ENCODE data around the gene CCPG1.

The CCPG1 gene

GRCh38 chr15:55357774-55358173 lies 50.4 kb downstream of the CCPG1 start:
- Histone ChIP-seq H3K4me3 (ENCODE audit: low read length) (no peak overlapping the region), H3F3A (ENCODE audit: control insufficient read depth, insufficient read depth) (no peaks in the 10 kb centered on the region), H3K9me3 (ENCODE audit: control insufficient read depth, insufficient read depth, low read length) (no peaks in the 10 kb centered on the region), H4K20me1 (ENCODE audit: control insufficient read depth, insufficient read depth, low read depth, low read length) (no peaks in the 10 kb centered on the region), H3K27ac (ENCODE audit: low read depth, low read length) (no peak overlapping the region), H3K79me2 (ENCODE audit: control insufficient read depth, low read length) (no peaks in the 10 kb centered on the region), H3K4me1 (ENCODE audit: control insufficient read depth, low read length) (no peaks in the 10 kb centered on the region), H3K36me3 (ENCODE audit: control insufficient read depth, low read length) (no peaks in the 10 kb centered on the region), H3K9me2 (replicated peaks; ENCODE audit: control insufficient read depth, low read length) (no peaks in the 10 kb centered on the region), H3K4me2 (ENCODE audit: low read length) (no peak overlapping the region), H3K27me3 (ENCODE audit: control insufficient read depth, low read length) (no peaks in the 10 kb centered on the region)
- TF ChIP-seq CTCF (IDR thresholded peaks at IDR 0.05; ENCODE audit: low read depth, low read length, poor library complexity, severe bottlenecking): no peak
- TF ChIP-seq EZH2phosphoT487 (IDR thresholded peaks at IDR 0.05; ENCODE audit: borderline replicate concordance, low read length): no peak

DNA sequence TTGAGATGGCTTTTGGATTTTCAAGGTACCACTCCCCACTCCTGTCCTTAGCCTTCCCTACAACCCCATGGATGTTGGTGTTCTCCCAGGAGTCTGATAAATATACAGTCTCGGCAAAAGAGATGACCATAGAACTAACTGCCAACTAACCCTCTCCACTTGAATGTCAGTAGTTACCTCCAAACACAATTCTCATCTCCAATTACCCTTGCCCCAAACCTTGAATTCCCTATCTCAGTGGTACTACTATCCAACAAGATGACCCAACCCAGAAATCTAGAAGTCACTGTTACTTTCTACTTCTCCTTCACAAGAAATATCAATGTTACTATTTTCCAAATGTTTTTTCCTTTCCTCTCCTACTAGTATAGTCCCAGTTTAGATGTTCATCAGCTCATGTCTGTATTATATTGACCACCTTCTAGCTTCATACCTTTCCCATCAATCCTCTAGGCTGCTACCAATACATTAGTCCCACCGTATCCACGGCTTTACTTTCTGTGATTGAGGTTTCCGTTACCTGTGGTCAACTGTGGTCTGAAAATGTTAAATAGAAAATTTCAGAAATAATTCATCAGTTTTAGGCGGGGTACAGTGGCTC lies 51.1 kb downstream of the CCPG1 start:
- H3K79me2 ChIP-seq (ENCODE audit: control insufficient read depth, low read length): no peaks in the 10 kb centered on the region

DNA sequence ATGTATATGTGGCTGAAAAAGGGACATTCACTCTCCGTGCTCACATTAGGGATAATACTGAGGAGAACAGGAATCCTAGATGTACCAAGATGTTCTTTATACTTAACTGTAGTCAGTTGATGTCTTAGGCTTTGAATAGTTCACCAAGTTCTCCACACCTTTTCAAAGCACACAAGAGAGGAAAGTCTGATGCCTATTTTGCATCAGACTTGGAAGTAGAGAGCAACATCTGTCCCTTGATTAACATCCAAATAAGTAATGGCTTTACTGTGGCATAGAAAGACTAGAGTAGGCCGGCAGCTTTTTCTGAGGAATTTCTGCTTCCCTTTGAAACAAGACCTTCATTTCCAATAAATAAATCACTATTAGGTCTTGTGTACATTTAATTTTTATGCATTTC lies 55.1 kb downstream of the CCPG1 start:
- no peak overlapping the region for H3K27ac ChIP-seq (ENCODE audit: low read depth, low read length)
- no peak overlapping the region for H3K4me3 ChIP-seq (ENCODE audit: low read length)
- no peaks in the 10 kb centered on the region for H3K9me2 ChIP-seq (replicated peaks; ENCODE audit: control insufficient read depth, low read length)
- H3K9me3 ChIP-seq (ENCODE audit: control insufficient read depth, insufficient read depth, low read length): no peaks in the 10 kb centered on the region
- no peaks in the 10 kb centered on the region for H3K27me3 ChIP-seq (ENCODE audit: control insufficient read depth, low read length)
- H3F3A ChIP-seq (ENCODE audit: control insufficient read depth, insufficient read depth): no peaks in the 10 kb centered on the region
- H4K20me1 ChIP-seq (ENCODE audit: control insufficient read depth, insufficient read depth, low read depth, low read length): no peaks in the 10 kb centered on the region
- no peaks in the 10 kb centered on the region for H3K79me2 ChIP-seq (ENCODE audit: control insufficient read depth, low read length)
- H3K36me3 ChIP-seq (ENCODE audit: control insufficient read depth, low read length): 0 out of 2 replicates have a peak, but pooled peaks cover 2% of the 10 kb centered on the region
- TF ChIP-seq CTCF (IDR thresholded peaks at IDR 0.05; ENCODE audit: low read depth, low read length, poor library complexity, severe bottlenecking): no peak
- no peak for TF ChIP-seq EZH2phosphoT487 (IDR thresholded peaks at IDR 0.05; ENCODE audit: borderline replicate concordance, low read length)
- H3K4me1 ChIP-seq (ENCODE audit: control insufficient read depth, low read length): no peaks in the 10 kb centered on the region
- no peak overlapping the region for H3K4me2 ChIP-seq (ENCODE audit: low read length)

More for the DNA sequence above, 51.1 kb downstream of the CCPG1 start:
- Histone ChIP-seq H4K20me1 (ENCODE audit: control insufficient read depth, insufficient read depth, low read depth, low read length) (no peaks in the 10 kb centered on the region), H3K4me2 (ENCODE audit: low read length) (no peak overlapping the region), H3K9me2 (replicated peaks; ENCODE audit: control insufficient read depth, low read length) (no peaks in the 10 kb centered on the region), H3K36me3 (ENCODE audit: control insufficient read depth, low read length) (no peaks in the 10 kb centered on the region), H3K27ac (ENCODE audit: low read depth, low read length) (no peak overlapping the region), H3K9me3 (ENCODE audit: control insufficient read depth, insufficient read depth, low read length) (no peaks in the 10 kb centered on the region), H3F3A (ENCODE audit: control insufficient read depth, insufficient read depth) (no peaks in the 10 kb centered on the region), H3K27me3 (ENCODE audit: control insufficient read depth, low read length) (no peaks in the 10 kb centered on the region), H3K4me3 (ENCODE audit: low read length) (no peak overlapping the region), H3K4me1 (ENCODE audit: control insufficient read depth, low read length) (no peaks in the 10 kb centered on the region)
- TF ChIP-seq CTCF (IDR thresholded peaks at IDR 0.05; ENCODE audit: low read depth, low read length, poor library complexity, severe bottlenecking) (no peak), EZH2phosphoT487 (IDR thresholded peaks at IDR 0.05; ENCODE audit: borderline replicate concordance, low read length) (no peak)
